C4-2B (cell line): ENCODE results near the gene HVCN1.

Experiments used
- CTCF ChIP-seq: fragments of 450-650 bp; conservative IDR thresholded peaks from 2 replicates; pipeline ENCODE4 v1.5.1; 2017; ENCODE audit warnings: mild to moderate bottlenecking
- ZFX ChIP-seq: fragments of 450-650 bp; IDR thresholded peaks from 2 replicates; pipeline ENCODE4 v1.6.1; 2017

- TF ChIP-seq CTCF = no peak
- no peak for TF ChIP-seq ZFX
Observed at GRCh38 chr12:110697236-110697635, 8.3 kb upstream of the HVCN1 start.
